Neuronal stem cell (in vitro differentiated cells): ENCODE data around the gene NEU3.
A peak's percentile ranks its signal among the peaks of the same experiment; 100 is the strongest.
"Not testable (repeated sequence)": the region's sequence is repeated elsewhere in the genome, so short reads cannot be mapped to it uniquely, and the experiment has no call there.

Source experiments
- DNase-seq: peaks from one replicate; pipeline ENCODE4 v3.0.0-alpha.2; 2013; ENCODE audit warnings: low spot score
- H2AFZ ChIP-seq: one replicate; pipeline ENCODE4 v1.6.1; 2013; ENCODE audit warnings: mild to moderate bottlenecking, low read length, inconsistent platforms
- H2AK5ac ChIP-seq: 2 replicates; pipeline ENCODE4 v1.6.1; 2013; ENCODE audit warnings: low read depth, mild to moderate bottlenecking, inconsistent platforms, low read length, moderate library complexity, mixed read lengths
- H2BK120ac ChIP-seq: 2 replicates; pipeline ENCODE4 v1.6.1; 2013; ENCODE audit warnings: low read depth, mild to moderate bottlenecking, inconsistent platforms, low read length, moderate library complexity, mixed read lengths
- H2BK12ac ChIP-seq: one replicate; pipeline ENCODE4 v1.6.1; 2013; ENCODE audit warnings: low read length, inconsistent platforms
- H2BK15ac ChIP-seq: 2 replicates; pipeline ENCODE4 v1.6.1; 2013; ENCODE audit warnings: mild to moderate bottlenecking, low read length, inconsistent platforms, mixed read lengths
- H2BK5ac ChIP-seq: one replicate; pipeline ENCODE4 v1.6.1; 2013; ENCODE audit warnings: inconsistent platforms, mild to moderate bottlenecking, low read length, moderate library complexity
- H3K14ac ChIP-seq: one replicate; pipeline ENCODE4 v1.6.1; 2013; ENCODE audit warnings: low read length, inconsistent platforms
- H3K18ac ChIP-seq: 2 replicates; pipeline ENCODE4 v1.6.1; 2013; ENCODE audit warnings: low read length, inconsistent platforms
- H3K23ac ChIP-seq: 2 replicates; pipeline ENCODE4 v1.6.1; 2013; ENCODE audit warnings: low read depth, mild to moderate bottlenecking, mixed read lengths, low read length, inconsistent platforms; ENCODE audit not compliant: poor library complexity
- H3K27ac ChIP-seq: replicated peaks from 3 replicates; pipeline ENCODE4 v1.5.1; 2013; ENCODE audit warnings: low read length, inconsistent platforms
- H3K27me3 ChIP-seq, 3 experiments: 2 replicates each; pipeline ENCODE4 v1.6.1; 2013; ENCODE audit warnings: low read length in 3 of 3, mild to moderate bottlenecking in 2 of 3, inconsistent platforms in 1 of 3, low read depth in 1 of 3, mixed read lengths in 1 of 3, moderate library complexity in 1 of 3; ENCODE audit not compliant: control insufficient read depth in 3 of 3, insufficient read depth in 3 of 3
- H3K36me3 ChIP-seq, 2 donors: replicated peaks in 1 of 2; 2 replicates each; pipeline ENCODE4 v1.6.1; 2013; ENCODE audit warnings: low read length in 2 of 2; ENCODE audit not compliant: control insufficient read depth in 2 of 2, insufficient read depth in 2 of 2
- H3K4ac ChIP-seq: 2 replicates; pipeline ENCODE4 v1.6.1; 2013; ENCODE audit warnings: inconsistent platforms, mild to moderate bottlenecking, low read length, moderate library complexity
- H3K4me1 ChIP-seq, 2 donors: 1 replicate in 1 of 2; 2 replicates in 1 of 2; pipeline ENCODE4 v1.6.1; 2013; ENCODE audit warnings: low read length in 2 of 2, low read depth in 1 of 2; ENCODE audit not compliant: control insufficient read depth in 2 of 2, insufficient read depth in 1 of 2
- H3K4me2 ChIP-seq: one replicate; pipeline ENCODE4 v1.6.1; 2013; ENCODE audit warnings: mild to moderate bottlenecking, low read length, inconsistent platforms; ENCODE audit not compliant: insufficient read depth, poor library complexity, severe bottlenecking
- H3K4me3 ChIP-seq, 2 donors: 2 replicates each; pipeline ENCODE4 v1.5.1; 2013; ENCODE audit warnings: low read length in 2 of 2, mild to moderate bottlenecking in 2 of 2, inconsistent platforms in 1 of 2, moderate library complexity in 1 of 2
- H3K79me1 ChIP-seq: one replicate; pipeline ENCODE4 v1.6.1; 2013; ENCODE audit warnings: low read depth, mild to moderate bottlenecking, inconsistent platforms, low read length, moderate library complexity
- H3K9ac ChIP-seq: one replicate; pipeline ENCODE4 v1.6.1; 2013; ENCODE audit warnings: mild to moderate bottlenecking, low read depth, low read length, inconsistent platforms; ENCODE audit not compliant: poor library complexity
- H3K9me3 ChIP-seq, 2 donors: replicated peaks in 1 of 2; 2 replicates each; pipeline versions ENCODE3 to v1.6.1; 2013; ENCODE audit warnings: low read length in 2 of 2, mild to moderate bottlenecking in 2 of 2, inconsistent platforms in 1 of 2, low read depth in 1 of 2, mixed read lengths in 1 of 2, moderate library complexity in 1 of 2; ENCODE audit not compliant: control insufficient read depth in 2 of 2, insufficient read depth in 1 of 2
- H4K8ac ChIP-seq: one replicate; pipeline ENCODE4 v1.6.1; 2013; ENCODE audit warnings: low read depth, mild to moderate bottlenecking, inconsistent platforms, low read length, moderate library complexity
- H4K91ac ChIP-seq: one replicate; pipeline ENCODE4 v1.6.1; 2013; ENCODE audit warnings: low read length, low read depth, mild to moderate bottlenecking, inconsistent platforms; ENCODE audit not compliant: poor library complexity
- WGBS, 2 donors: extraction: QIAGEN DNeasy Blood & Tissue Kit; methylation state at CpG; one replicate each; pipeline ENCODE4 v1.1.7; 2013; ENCODE audit warnings: missing lambda C conversion rate in 2 of 2, mixed read lengths in 1 of 2; ENCODE audit not compliant: insufficient read length in 2 of 2, insufficient replicate concordance in 1 of 2; ENCODE audit errors: extremely low coverage in 2 of 2; 5-methylcytosine and 5-hydroxymethylcytosine counted together

Gene NEU3

GRCh38 chr11:74984070-74984469, 4.7 kb upstream of the NEU3 start:
- Histone ChIP-seq H3K4ac (no peak overlapping the region), H2AFZ (no peak overlapping the region), H3K14ac (no peak overlapping the region)

DNA sequence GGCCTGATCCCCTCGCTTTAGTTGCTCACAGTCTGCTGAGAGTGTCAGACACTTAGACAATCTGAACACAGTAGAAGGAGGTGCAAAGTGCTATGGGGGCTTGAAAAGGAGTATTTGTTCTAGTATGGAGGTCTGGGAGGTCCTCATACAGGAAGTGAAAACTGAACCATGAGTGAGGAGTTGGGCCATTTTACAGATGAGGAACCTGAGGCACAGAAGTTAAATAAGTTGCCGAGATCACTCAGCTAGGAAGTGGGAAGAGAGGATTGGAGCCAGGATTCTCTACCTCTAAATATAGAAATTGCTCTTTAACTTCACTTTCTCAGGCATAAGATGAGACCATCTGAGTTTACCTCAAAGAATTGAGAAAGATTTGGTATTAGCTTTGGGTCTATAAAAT, 4.0 kb upstream of the NEU3 start:
- Histone ChIP-seq H3K14ac (no peak overlapping the region), H3K4me3 (no peak overlapping the region), H4K8ac (no peak overlapping the region), H3K4me2 (no peak overlapping the region), H3K9ac (no peak overlapping the region), H2BK15ac (no peak overlapping the region), H2AFZ (no peak overlapping the region), H3K18ac (no peak overlapping the region), H3K9me3 (no peaks in the 10 kb centered on the region), H3K27ac (no peak overlapping the region), H2BK120ac (no peak overlapping the region), H3K4ac (no peak overlapping the region), H3K36me3 (peaks cover 2 to 16% of the 10 kb centered on the region in 2 donors), H3K27me3 (no peaks in the 10 kb centered on the region), H2BK12ac (no peak overlapping the region), H4K91ac (no peak overlapping the region), H2BK5ac (no peak overlapping the region), H3K79me1 (no peaks in the 10 kb centered on the region), H2AK5ac (no peak overlapping the region), H3K4me1 (peaks cover 0 to 2% of the 10 kb centered on the region in 2 donors), H3K23ac (no peak overlapping the region)
- no peak for DNase-seq
- no CpG with 5 or more reads among the region's 2 CpGs for WGBS, 2 donors

More at GRCh38 chr11:74984070-74984469, 4.7 kb upstream of the NEU3 start:
- no peak overlapping the region for H4K8ac ChIP-seq
- H3K9ac ChIP-seq, result no peak overlapping the region
- no peak overlapping the region for H2BK15ac ChIP-seq
- H3K27ac ChIP-seq, result no peak overlapping the region
- DNase-seq, result no peak
- H3K27me3 ChIP-seq, result no peaks in the 10 kb centered on the region
- no peak overlapping the region for H2BK5ac ChIP-seq
- no peak overlapping the region for H2AK5ac ChIP-seq
- no peak overlapping the region for H3K18ac ChIP-seq
- H3K4me1 ChIP-seq, result peaks cover 0 to 2% of the 10 kb centered on the region in 2 donors
- no CpG with 5 or more reads among the region's 3 CpGs for WGBS, 2 donors
- H3K4me2 ChIP-seq, result no peak overlapping the region
- no peak overlapping the region for H2BK120ac ChIP-seq
- no peak overlapping the region for H3K23ac ChIP-seq
- H3K36me3 ChIP-seq, result peaks cover 2 to 23% of the 10 kb centered on the region in 2 donors
- no peak overlapping the region for H2BK12ac ChIP-seq
- no peak overlapping the region for H4K91ac ChIP-seq
- H3K4me3 ChIP-seq, result no peak overlapping the region
- no peaks in the 10 kb centered on the region for H3K9me3 ChIP-seq
- H3K79me1 ChIP-seq, result no peaks in the 10 kb centered on the region

DNA sequence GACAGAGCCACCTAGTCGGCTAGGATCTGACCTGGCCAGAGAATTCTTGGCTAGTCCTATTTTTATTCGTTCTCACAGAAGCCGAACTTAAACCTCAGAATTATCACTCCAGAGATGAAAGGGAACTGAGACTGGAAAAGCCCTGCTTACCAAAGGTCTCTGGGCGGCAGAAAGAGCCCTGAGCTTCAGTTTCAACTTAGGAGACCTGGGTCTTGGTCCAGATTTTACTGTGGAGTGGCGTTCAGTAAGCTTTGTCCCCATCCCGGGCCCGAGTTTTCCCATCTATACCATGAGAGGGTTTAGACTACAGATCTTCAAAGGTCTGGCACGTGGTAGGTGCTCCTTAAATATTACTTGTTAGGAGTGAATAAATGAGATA, 516 bp downstream of the NEU3 start:
- Histone ChIP-seq H2BK15ac (no peak overlapping the region), H2BK120ac (no peak overlapping the region), H3K9ac (no peak overlapping the region), H3K9me3 (no peaks in the 10 kb centered on the region), H3K4me2 (peak overlapping the region; percentile 79), H3K79me1 (no peaks in the 10 kb centered on the region), H2AFZ (peak overlapping the region; percentile 95), H3K23ac (no peak overlapping the region), H3K4me3 (peak overlapping the region; percentile 75 to 91), H4K91ac (no peak overlapping the region), H3K4me1 (peaks cover 0 to 2% of the 10 kb centered on the region in 2 donors), H2BK5ac (no peak overlapping the region), H3K27ac (peak overlapping the region; percentile 34), H3K18ac (no peak overlapping the region), H3K27me3 (no peaks in the 10 kb centered on the region), H3K36me3 (peaks cover 0 to 7% of the 10 kb centered on the region in 2 donors), H2AK5ac (no peak overlapping the region), H3K4ac (no peak overlapping the region), H2BK12ac (no peak overlapping the region), H4K8ac (no peak overlapping the region), H3K14ac (no peak overlapping the region)
- WGBS, 2 donors, result no CpG with 5 or more reads among the region's 8 CpGs
- DNase-seq, result no peak

DNA sequence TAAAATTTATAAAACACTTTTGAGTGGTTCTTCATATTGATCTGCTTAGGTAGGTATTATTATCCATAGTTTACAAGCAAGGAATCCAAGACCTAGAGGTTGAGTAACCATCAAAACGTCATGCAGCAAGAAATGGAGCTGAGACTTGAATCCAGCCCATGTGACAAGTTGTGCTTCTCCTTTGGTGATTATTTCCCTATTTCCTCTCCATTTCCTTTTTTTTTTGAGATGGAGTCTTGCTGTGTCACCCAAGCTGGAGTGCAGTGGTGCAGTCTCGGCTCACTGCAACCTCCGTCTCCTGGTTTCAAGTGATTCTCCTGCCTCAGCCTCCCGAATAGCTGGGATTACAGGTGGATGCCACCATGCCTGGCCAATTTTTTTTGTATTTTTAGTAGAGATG, 1.4 kb downstream of the NEU3 start:
- not testable (repeated sequence) for H3K14ac ChIP-seq, H3K4me1 ChIP-seq, H3K9me3 ChIP-seq, H3K4me3 ChIP-seq, H2BK120ac ChIP-seq, H3K23ac ChIP-seq, H3K27ac ChIP-seq, H3K79me1 ChIP-seq, H2AFZ ChIP-seq, H4K91ac ChIP-seq, H3K27me3 ChIP-seq, H3K4ac ChIP-seq, H2BK15ac ChIP-seq, H2AK5ac ChIP-seq, H4K8ac ChIP-seq, H2BK12ac ChIP-seq, DNase-seq, H3K9ac ChIP-seq, H3K4me2 ChIP-seq, H3K18ac ChIP-seq, H2BK5ac ChIP-seq
- peaks cover 9 to 16% of the 10 kb centered on the region in 2 donors for H3K36me3 ChIP-seq
- WGBS, 2 donors, result no CpG with 5 or more reads among the region's 4 CpGs
